Measurements from ENCODE around the gene PSPH.
"Not testable (repeated sequence)": the region's sequence is repeated elsewhere in the genome, so short reads cannot be mapped to it uniquely, and the experiment has no call there.

PSPH gene

GRCh38 chr7:56051339-56052191 is at the start of gene PSPH, which contains the start of gene CCT6A:
TSS of gene PSPH (minus strand) at chr7:56051444. CDS start at chr7:56021212, 30,232 bp downstream.
TSS of gene CCT6A (plus strand) at chr7:56051765. CDS start at chr7:56051849, 84 bp downstream.
- TF ChIP-seq CTCF (conservative IDR thresholded peaks at IDR 0.05; ENCODE audit: low read depth, low read length): no peak
- DNase-seq (ENCODE audit: low read depth): peak; percentile 99
- H3K4me3 ChIP-seq (ENCODE audit: low read depth, low read length): peak within 1 kb of the TSS; percentile 97

GRCh38 chr7:56099653-56100052 is 48.4 kb upstream of the PSPH start:
- no peak for DNase-seq (ENCODE audit: low read depth)
- no peak for TF ChIP-seq CTCF (conservative IDR thresholded peaks at IDR 0.05; ENCODE audit: low read depth, low read length)
- no peak overlapping the region for H3K4me3 ChIP-seq (ENCODE audit: low read depth, low read length)

GRCh38 chr7:56098187-56099008 is 47.2 kb upstream of the PSPH start:
- H3K4me3 ChIP-seq (ENCODE audit: low read depth, low read length); DNase-seq (ENCODE audit: low read depth): not testable (repeated sequence)

GRCh38 chr7:56097700-56098099 is 46.5 kb upstream of the PSPH start:
- DNase-seq (ENCODE audit: low read depth): peak; percentile 78
- TF ChIP-seq CTCF (conservative IDR thresholded peaks at IDR 0.05; ENCODE audit: low read depth, low read length): no peak
- no peak overlapping the region for H3K4me3 ChIP-seq (ENCODE audit: low read depth, low read length)

- TF ChIP-seq CTCF (conservative IDR thresholded peaks at IDR 0.05; ENCODE audit: low read depth, low read length): peak; percentile 61
- H3K4me3 ChIP-seq (ENCODE audit: low read depth, low read length): no peak within 1 kb of the TSS
- peak; percentile 89 for DNase-seq (ENCODE audit: low read depth)
Measured at GRCh38 chr7:56092789-56093531, 41.7 kb upstream of the PSPH start, which contains the start of gene PHKG1. TSS of gene PHKG1 (minus strand) at chr7:56092952. CDS start at chr7:56088941, 4,011 bp downstream.

GRCh38 chr7:56092388-56092787 is 41.1 kb upstream of the PSPH start:
- not testable (repeated sequence) for DNase-seq (ENCODE audit: low read depth); H3K4me3 ChIP-seq (ENCODE audit: low read depth, low read length)

GRCh38 chr7:56091591-56091990 is 40.3 kb upstream of the PSPH start:
- no peak for TF ChIP-seq CTCF (conservative IDR thresholded peaks at IDR 0.05; ENCODE audit: low read depth, low read length)
- DNase-seq (ENCODE audit: low read depth): no peak
- H3K4me3 ChIP-seq (ENCODE audit: low read depth, low read length): no peak overlapping the region

Data from choroid plexus epithelial cell (primary cell).